Lung (tissue), 12 donors: Measurements from ENCODE around the gene SPNS1. TPM values are rescaled to one million over a fixed set of nuclear protein-coding genes. Genes with fewer than 3 reads are reported as not detected.

Experiments used
- ATAC-seq: fragments of 200-7000 bp; cut with Tn5 transposase; one replicate; pipeline ENCODE4 v1.9.1; 2020; ENCODE audit warnings: moderate number of reproducible peaks; ENCODE audit not compliant: insufficient read depth, low FRiP score
- DNase-seq, 3 donors: peaks; one replicate each; pipeline ENCODE4 v3.0.0-alpha.2; 2013 to 2017
- H3K27ac ChIP-seq, 2 donors: one replicate each; pipeline ENCODE4 v1.5.1; 2013; ENCODE audit warnings: mild to moderate bottlenecking in 2 of 2, moderate library complexity in 2 of 2, control low read depth in 1 of 2, inconsistent platforms in 1 of 2, low read depth in 1 of 2, low read length in 1 of 2
- H3K27me3 ChIP-seq, 3 donors: one replicate each; pipeline ENCODE4 v1.5.1; 2013; ENCODE audit warnings: low read length in 2 of 3; ENCODE audit not compliant: control insufficient read depth in 3 of 3, insufficient read depth in 3 of 3
- H3K36me3 ChIP-seq, 4 donors: one replicate each; pipeline ENCODE4 v1.5.1; 2013; ENCODE audit warnings: low read length in 4 of 4, mild to moderate bottlenecking in 1 of 4, moderate library complexity in 1 of 4; ENCODE audit not compliant: control insufficient read depth in 4 of 4, insufficient read depth in 4 of 4
- H3K4me1 ChIP-seq, 5 donors: one replicate each; pipeline ENCODE4 v1.5.1; 2013; ENCODE audit warnings: low read length in 5 of 5, mild to moderate bottlenecking in 2 of 5, moderate library complexity in 1 of 5; ENCODE audit not compliant: control insufficient read depth in 5 of 5, insufficient read depth in 5 of 5
- H3K4me3 ChIP-seq: one replicate; pipeline ENCODE4 v1.5.1; 2013; ENCODE audit warnings: mild to moderate bottlenecking, control low read depth, moderate library complexity
- H3K9ac ChIP-seq, 2 donors: one replicate each; pipeline ENCODE4 v1.5.1; 2013; ENCODE audit warnings: low read length in 2 of 2, control low read depth in 1 of 2; ENCODE audit not compliant: insufficient read depth in 1 of 2
- H3K9me3 ChIP-seq, 4 donors: one replicate each; pipeline ENCODE4 v1.5.1; 2013; ENCODE audit warnings: low read length in 3 of 4, mild to moderate bottlenecking in 1 of 4, moderate library complexity in 1 of 4; ENCODE audit not compliant: control insufficient read depth in 4 of 4, insufficient read depth in 3 of 4
- CTCF ChIP-seq: IDR thresholded peaks from 2 replicates; pipeline ENCODE4 v1.5.1; 2012; ENCODE audit warnings: mild to moderate bottlenecking; ENCODE audit errors: control extremely low read depth, extremely low read depth
- WGBS, 2 donors: extraction: QIAGEN DNeasy Blood & Tissue Kit; methylation state at CpG; one replicate each; pipeline ENCODE4 v1.1.7; 2013; 5-methylcytosine and 5-hydroxymethylcytosine counted together
- polyA plus RNA-seq, 2 donors: library from polyadenylated mRNA; stranded (reverse); fragments of 200-250 nt; gene quantifications; one replicate each; pipeline ENCODE4 v1.2.1, GENCODE V29; 2013
- total RNA-seq, 2 donors: library from RNA; depleted of rRNA in 1 of 2; stranded (reverse); fragments of >200 nt in 1 of 2; gene quantifications; one replicate each; pipeline ENCODE4 v1.2.1, GENCODE V29; 2014 to 2021
- donor health status: control.
- donor health status: control.
- donor health status: Bipolar disorder and iron deficiency.
- donor health status: healthy.
- donor health status: DM: yes; HTN: yes; CAD: no.

SPNS1 gene
- total and polyA plus RNA-seq, 4 donors, result 26.0 to 71.5 (median 58.7) TPM

- Histone ChIP-seq H3K9ac (peak within 1 kb of the TSS in 1 of 2 donors; percentile 42), H3K9me3 (no peaks in the 10 kb centered on the region), H3K36me3 (peaks cover 6 to 17% (median 14%) of the 10 kb centered on the region in 4 donors), H3K27ac (peak within 1 kb of the TSS; percentile 74 to 80), H3K4me1 (peaks cover 0 to 13% (median 1%) of the 10 kb centered on the region in 5 donors), H3K27me3 (no peaks in the 10 kb centered on the region), H3K4me3 (peak within 1 kb of the TSS; percentile 86)
- ATAC-seq (peak; percentile 99), DNase-seq (peak; percentile 100)
- 0 to 1% methylated on average over 66 to 79 of the region's 79 CpGs for WGBS, 2 donors
- TF ChIP-seq CTCF, result no peak
Measured at GRCh38 chr16:28950648-28951409, 23.7 kb upstream of the SPNS1 start, which contains the start of gene NFATC2IP. Gene NFATC2IP, plus strand, starts transcription at chr16:28950937. Its CDS starts 75 bp downstream, at chr16:28951012.

- DNase-seq (no peak), ATAC-seq (no peak)
- Histone ChIP-seq H3K9ac (peak overlapping the region in 1 of 2 donors; percentile 17), H3K4me1 (peaks cover 0 to 11% (median 0%) of the 10 kb centered on the region in 5 donors), H3K9me3 (no peaks in the 10 kb centered on the region), H3K36me3 (peaks cover 11 to 21% (median 19%) of the 10 kb centered on the region in 4 donors), H3K4me3 (peak overlapping the region; percentile 86), H3K27me3 (no peaks in the 10 kb centered on the region), H3K27ac (peak overlapping the region; percentile 74 to 80)
- no peak for TF ChIP-seq CTCF
- WGBS, 2 donors, result 3 to 4% methylated on average over 17 of the region's 17 CpGs
Measured at GRCh38 chr16:28951410-28951943, 23.1 kb upstream of the SPNS1 start.

DNA sequence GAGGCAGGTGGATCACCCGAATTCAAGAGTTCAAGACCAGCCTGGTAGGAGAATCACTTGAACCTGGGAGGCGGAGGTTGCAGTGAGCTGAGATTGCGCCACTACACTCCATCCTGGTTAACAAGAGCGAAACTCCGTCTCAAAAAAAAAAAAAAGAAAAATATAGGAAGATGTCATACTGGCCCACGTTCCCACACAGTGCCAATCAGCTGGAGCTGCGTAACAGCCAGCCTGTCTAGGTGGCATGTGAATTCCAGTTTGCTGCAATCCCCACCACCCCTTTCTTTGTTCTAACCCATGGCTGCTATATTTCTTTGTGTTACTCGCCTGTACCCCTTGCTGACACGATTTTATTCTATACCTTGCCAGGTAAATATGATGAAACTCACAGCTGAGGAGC, 16.4 kb upstream of the SPNS1 start:
- no peak for ATAC-seq
- Histone ChIP-seq H3K27ac (no peak overlapping the region), H3K27me3 (no peaks in the 10 kb centered on the region), H3K4me3 (no peak overlapping the region), H3K9ac (no peak overlapping the region), H3K4me1 (peaks cover 0 to 2% (median 0%) of the 10 kb centered on the region in 5 donors), H3K36me3 (peaks cover 14 to 51% (median 38%) of the 10 kb centered on the region in 4 donors), H3K9me3 (no peaks in the 10 kb centered on the region)
- TF ChIP-seq CTCF, result no peak
- WGBS, 2 donors, result 76 to 93% methylated on average over 9 of the region's 9 CpGs
- DNase-seq, result no peak
